Stimulated activated CD8-positive, alpha-beta memory T cell treated with anti-CD3 and anti-CD28 coated beads, Interleukin-12 subunit alpha, Interleukin-12 subunit beta, amount 100 ng/mL, for 24 hours (primary cell): ENCODE measurements around the gene PRSS57.

Experiments
- DNase-seq: peaks from one replicate; pipeline ENCODE4 v3.0.0-alpha.2; 2020; ENCODE audit errors: extremely low read depth

PRSS57 gene

DNA sequence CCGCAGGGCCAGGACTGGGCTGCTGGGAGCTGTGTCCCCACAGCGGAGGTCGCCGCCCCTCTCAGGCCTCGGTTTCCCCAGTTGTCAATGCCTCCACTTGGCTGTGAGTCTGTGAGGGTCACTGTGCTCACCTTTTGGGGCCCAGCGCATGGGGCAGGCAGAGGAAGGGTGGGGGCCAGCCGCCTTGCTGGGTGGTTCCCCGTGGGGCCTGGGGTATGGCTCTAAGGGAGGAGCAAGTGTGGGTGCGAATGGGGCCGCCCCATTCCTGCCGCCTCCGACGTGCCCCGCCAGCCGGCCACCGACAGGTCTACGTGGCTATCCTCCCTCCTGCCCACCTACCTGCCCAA is 56.4 kb downstream of the PRSS57 start:
- DNase-seq, result no peak
